HG02642 (cell line): ENCODE results near the gene LRRC3.
"Not testable (repeated sequence)": the region's sequence is repeated elsewhere in the genome, so short reads cannot be mapped to it uniquely, and the experiment has no call there.

Experiments
- ATAC-seq: cut with Tn5 transposase; IDR thresholded peaks from one replicate; pipeline ENCODE4 v1.9.1; 2021; ENCODE audit warnings: mild to moderate bottlenecking; ENCODE audit not compliant: unreplicated experiment, poor library complexity

Gene LRRC3

DNA sequence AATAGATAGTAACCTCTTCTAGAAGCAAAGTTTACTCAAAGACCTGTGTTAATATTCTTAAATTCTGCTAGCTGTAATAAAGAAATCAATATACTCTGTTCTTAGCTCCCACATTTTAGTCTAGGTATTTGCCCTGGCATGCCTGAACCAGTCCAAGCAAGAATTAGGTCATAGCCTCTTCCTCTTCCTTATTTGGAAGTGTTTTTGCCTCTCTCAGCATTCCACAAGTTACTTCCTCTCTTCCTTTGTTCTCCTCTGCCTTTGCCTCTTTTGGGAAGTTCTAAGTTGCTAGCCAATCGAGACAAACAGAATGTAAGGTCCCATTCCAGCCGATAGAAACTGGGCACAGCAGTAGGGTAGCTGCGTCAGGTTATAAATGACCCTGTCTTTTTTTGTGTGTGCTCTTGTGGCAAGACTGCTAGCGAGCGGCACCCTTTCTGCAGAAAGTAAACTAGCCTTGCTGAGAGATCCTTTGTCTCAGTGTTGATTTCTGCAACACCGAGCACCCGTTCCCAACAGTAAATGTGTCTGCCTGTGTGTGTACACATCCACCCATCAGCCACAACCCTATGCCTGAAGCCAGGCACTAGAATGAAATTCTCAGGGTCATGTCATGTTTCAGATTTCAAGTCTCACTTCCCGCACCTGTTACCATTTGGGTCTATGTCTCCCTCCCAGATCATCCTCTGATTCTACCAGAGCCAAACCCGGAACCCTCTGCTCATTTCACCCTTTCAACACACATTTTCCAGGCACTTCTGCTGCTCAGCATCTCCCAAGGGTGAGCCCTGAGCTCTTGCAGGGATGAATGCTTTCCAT is 37.5 kb downstream of the LRRC3 start:
- ATAC-seq: no peak

DNA sequence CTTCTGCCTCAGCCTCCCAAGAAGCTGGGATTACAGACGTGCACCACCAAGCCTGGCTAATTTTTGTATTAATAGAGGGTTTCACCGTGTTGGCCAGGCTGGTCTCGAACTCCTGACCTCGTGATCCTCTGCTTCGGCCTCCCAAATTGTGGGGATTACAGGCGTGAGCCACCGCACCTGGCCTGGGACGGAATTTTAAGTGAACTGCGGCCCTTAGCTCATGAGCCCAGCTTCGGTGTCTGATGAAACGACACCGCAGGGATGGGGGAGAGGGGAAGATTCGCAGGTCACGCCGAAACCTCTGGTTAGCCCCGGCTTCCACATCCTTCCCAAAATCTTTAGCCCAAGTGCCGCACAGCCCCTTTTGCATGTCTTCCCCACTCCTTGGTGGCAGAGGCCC is 39.1 kb downstream of the LRRC3 start:
- no peak for ATAC-seq

DNA sequence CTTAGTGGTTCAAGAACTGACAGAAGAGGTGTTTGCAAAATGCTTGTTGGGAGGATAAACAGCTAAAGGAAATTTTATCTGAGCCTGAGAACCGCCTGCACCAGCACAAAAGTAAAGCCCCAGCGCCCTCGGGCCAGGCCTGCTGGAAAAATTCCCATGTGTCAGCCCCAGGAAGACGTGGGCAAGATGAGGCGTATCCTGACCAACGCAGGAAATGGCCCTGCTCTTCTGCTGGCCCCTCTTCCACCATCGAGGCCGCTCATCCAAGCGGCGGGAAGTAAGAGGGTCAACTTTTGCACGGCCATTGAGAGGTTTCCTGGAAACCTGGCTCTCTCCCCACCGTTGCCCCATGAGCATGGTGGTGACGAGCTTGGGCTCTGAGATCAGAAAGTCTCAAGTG is 39.6 kb downstream of the LRRC3 start:
- ATAC-seq: no peak

DNA sequence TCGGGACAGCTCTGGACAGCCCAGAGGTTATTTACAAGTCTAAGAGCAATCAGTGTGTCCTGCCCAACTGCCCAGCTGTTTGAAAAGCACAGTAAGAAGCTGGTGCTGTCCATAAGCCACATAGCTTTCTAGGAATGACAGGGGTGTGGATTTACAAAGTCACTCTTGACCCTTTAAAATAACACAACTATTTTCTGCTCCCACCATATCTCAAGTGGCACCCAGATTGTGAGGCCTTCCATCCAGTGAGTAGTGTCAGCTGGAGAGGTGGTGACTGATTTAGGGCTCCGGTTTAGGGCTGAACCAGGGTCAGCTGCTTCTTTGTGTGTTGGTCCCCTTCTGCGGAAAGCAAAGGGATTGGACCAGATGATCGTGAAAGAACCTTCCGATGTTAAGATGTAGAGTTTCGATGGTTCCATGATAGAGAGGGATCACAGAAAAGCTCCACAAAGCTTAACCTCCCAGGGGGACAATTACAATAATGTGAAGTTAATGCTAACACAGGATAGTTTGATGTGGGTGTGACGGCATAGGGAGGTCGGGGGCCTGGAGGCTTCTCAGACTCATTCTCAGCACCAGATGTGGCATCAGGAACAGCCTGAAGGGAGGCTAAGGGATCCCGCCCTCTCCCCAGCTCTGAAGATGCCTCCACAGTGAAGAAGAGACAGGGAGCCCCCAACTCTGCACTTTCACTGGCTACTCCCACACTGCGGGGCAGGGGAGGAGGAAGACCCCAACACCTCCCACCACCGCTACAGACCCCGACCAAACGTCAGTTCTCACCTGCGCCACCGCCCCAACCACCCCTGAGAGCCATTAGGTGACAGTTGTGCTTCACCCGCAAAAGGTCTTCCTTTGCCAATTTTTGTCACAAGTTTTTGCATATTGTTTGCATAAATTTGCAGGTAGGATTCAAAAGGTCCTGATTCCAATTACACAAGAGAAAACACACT is 40.6 kb downstream of the LRRC3 start:
- no peak for ATAC-seq

DNA sequence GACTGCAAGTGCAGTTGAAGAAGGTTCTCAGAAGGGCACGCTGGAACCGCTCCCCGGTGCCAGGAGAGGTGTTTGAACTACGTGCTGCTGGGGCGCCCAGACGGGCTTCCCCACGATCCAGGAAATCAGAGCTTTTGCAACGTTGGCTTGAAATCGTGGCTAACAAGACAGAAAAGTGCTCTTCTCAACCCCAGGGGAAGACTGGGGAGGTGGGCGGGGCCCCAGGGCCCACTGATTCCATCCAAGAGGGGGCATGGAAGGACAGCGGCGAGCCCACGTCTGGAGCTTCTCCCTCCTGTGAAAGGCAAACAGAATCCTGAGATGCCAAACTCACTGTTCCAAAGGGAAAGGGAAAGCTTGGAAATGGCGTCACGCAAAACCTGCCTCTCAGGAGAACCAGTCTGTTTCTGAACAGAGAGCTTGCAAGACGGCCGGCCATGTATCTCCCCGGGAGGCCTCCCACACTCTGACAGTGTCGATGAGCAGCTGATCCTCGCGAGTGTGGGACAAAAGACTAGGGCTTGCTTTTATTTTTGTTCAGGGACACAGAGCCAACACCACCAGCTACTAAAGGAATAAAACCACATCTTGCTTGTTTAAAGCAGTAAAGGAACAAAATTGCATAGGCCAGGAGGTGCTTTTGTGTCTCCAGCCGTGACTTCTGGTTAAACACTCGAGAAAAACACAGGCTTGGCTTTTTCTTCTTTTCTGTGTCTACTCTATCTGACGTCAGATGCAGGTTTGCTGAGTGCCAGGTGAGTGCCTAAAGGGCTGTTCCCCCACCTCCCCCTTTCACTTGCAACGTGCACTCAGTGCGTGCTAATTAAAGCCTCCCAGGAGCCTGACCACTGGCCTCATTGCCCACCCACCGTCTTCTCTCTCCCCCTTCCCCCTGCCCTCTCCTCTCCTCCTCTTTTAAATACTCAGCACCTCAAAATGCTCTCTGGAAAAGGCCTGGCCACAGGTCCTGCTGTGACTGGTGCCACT is 41.5 kb downstream of the LRRC3 start:
- no peak for ATAC-seq

DNA sequence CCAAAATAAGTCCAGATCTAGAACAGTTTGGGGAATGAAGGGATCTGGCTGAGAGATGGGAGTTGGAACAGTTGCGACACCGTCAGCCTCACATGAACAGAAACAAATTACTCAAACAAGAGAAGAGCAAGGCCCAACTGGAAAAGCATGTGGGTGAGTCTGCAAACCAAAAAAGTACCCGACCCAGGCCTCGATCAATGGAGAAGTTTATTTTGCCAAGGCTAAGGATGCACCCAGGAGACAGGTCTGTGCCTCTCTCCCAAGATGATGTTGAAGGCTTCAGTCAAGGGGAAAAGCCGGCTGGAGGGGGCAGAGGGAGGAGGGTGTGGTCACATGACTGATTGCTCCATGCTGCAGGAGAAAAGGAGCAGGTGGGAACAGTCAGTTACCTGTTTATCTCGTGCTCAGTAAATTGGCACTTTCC is 42.4 kb downstream of the LRRC3 start:
- no peak for ATAC-seq

DNA sequence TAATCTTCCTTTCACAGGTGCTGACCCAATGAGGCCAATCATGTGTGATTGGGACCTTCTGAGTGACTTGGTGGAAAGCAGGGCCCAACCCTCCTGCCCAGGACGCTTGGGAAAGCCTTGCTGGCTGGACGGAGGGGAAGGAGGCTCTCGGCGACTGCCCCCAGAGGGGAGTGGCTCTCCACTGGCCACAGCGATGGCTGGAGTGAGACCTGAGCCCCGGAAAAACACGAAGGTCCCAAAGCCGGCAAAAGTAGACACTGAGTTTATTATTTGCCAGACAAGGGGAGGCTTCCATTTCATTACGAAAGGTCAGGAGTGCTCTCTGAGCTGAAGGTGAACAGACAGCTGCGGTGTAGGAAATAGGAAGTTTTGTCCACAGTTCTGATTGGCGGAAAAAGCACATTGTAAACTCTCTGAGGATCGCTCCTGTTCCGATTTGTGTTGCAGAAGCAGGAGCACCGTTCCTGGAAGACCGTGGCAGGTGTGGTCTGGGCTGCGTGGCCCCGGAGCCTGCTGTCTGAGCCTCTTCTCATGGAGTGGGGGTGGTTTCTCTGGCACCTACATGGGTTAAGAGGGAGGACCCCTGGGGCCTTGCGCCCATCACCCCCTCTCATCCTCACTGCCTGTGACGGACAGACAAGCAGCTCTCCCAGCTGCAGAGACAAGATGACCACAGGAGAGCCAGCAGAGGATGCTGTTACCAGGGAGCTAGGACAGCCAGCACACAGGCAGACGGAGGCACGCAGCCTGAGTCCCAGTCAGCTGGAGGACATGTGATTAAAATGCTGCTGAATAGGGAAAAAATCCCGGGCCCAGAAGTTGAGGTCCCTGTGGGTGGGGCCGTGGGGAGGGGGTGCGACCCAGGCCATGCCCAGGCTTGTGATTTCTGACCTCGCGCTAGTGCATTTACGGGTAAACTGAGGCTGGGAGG is 43.2 kb downstream of the LRRC3 start:
- ATAC-seq: no peak

DNA sequence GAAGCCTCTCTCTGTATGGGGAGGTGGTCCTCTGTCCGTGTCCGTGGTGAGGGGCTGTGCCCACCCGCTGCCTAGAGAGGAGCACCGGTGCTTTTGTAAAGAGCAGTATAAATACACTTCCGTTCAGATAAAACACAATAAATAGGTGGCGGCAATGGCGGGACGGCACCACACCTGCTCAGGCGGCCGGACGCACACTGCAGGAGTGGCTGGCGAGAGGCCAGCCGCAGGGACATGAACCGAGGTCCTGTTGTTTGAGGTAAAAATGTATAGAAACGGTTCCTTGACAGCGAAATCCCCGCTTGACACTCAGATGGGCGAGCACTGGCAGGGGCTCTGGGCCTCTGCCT is 43.9 kb downstream of the LRRC3 start:
- ATAC-seq: no peak

DNA sequence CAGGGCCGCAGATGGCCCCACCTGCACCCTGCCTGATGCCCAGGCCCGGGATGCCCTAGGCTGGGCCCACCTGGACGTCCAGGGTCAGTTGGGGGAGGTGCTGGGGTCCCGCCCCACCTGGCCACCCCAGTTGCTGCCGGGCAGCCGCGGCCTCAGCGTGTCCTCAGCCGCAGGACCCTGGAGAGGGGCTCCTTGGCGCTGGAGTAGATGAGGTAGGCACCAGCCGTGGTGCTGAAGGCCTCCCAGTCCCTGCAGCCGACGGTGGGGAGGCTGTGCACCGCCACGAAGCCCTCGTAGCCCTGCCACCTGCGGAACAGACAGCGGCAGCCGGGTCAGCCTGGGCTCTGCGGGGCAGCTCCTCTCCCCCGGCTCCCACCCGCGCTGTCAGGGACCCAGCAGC is 44.3 kb downstream of the LRRC3 start:
- no peak for ATAC-seq

DNA sequence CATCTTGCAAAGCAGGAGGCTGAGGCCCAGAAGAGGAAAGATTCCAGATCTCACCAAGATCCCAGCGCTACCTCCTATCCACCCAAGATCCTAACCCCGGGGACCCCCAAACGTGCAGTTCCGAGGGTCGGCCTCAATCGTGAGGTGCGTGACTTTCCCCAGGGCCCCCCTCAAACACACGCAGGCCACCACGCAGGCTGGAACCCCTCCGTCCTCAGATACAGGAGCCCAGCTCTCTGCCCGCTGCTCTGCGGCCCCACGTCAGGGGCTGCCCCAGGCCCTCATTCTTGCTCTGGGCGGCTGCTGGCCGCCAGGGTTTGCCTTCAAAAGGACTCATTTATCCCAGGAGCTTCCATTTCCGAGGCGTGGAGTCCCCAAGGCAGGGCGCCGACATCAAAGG is 44.8 kb downstream of the LRRC3 start:
- ATAC-seq: no peak

DNA sequence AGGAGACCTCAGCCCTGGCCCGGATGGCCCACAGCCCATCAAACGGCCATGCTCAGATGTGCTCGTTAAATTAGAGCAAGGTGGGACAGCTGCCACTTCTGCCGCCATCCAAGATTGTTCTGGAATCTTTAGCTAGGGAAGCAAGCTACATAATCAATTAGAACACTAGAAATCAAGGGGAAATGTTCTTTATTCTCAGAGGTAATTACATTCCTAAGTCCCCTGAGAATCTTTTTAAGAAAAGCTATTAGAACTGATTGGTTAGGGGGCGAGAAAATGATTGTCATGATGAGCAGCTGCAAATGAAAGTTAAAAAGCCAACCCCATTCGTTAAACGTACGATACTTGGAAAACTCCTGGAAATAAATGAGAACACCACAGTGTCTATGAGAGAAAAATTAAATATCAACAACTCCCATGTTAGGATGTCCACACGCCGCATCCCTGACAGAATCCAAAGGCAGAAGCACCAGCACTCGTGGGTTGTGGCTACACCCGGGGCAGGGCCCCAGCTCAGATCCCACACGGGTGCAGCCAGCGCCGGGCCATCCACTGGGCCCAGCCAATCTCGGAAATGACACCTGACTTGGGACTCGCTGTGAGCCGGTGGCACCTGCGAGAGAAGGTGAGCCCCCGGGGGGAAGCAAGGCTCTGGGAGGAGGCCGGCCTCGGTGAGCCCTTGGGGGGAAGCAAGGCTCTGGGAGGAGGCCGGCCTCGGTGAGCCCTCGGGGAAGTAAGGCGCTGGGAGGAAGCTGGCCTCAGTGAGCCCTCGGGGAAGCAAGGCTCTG is 47.1 kb downstream of the LRRC3 start:
- no peak for ATAC-seq

DNA sequence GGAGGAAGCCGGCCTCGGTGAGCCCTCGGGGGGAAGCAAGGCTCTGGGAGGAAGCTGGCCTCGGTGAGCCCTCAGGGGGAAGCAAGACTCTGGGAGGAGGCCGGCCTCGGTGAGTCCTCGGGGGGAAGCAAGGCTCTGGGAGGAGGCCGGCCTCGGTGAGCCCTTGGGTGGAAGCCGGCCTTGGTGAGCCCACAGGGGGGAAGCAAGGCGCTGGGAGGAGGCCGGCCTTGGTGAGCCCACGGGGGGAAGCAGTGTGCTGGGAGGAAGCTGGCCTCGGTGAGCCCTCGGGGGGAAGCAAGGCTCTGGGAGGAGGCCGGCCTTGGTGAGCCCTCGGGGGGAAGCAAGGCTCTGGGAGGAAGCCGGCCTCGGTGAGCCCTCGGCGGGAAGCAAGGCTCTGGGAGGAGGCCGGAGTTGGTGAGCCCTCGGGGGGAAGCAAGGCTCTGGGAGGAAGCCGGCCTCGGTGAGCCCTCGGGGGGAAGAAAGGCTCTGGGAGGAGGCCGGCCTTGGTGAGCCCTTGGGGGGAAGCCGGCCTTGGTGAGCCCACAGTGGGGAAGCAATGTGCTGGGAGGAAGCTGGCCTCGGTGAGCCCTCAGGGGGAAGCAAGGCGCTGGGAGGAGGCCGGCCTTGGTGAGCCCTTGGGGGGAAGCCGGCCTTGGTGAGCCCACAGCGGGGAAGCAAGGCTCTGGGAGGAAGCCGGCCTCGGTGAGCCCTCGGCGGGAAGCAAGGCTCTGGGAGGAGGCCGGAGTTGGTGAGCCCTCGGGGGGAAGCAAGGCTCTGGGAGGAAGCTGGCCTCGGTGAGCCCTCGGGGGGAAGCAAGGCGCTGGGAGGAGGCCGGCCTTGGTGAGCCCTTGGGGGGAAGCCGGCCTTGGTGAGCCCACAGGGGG is 47.9 kb downstream of the LRRC3 start:
- not testable (repeated sequence) for ATAC-seq

DNA sequence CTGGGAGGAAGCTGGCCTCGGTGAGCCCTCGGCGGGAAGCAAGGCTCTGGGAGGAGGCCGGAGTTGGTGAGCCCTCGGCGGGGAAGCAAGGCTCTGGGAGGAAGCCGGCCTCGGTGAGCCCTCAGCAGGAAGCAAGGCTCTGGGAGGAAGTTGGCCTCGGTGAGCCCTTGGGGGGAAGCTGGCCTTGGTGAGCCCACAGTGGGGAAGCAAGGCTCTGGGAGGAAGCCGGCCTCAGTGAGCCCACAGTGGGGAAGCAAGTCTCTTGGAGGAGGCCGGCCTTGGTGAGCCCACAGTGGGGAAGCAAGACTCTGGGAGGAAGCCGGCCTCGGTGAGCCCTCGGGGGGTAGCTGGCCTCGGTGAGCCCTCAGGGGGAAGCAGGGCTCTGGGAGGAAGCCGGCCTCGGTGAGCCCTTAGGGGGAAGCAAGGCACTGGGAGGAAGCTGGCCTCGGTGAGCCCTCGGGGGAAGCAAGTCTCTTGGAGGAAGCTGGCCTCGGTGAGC is 48.6 kb downstream of the LRRC3 start:
- no peak for ATAC-seq

DNA sequence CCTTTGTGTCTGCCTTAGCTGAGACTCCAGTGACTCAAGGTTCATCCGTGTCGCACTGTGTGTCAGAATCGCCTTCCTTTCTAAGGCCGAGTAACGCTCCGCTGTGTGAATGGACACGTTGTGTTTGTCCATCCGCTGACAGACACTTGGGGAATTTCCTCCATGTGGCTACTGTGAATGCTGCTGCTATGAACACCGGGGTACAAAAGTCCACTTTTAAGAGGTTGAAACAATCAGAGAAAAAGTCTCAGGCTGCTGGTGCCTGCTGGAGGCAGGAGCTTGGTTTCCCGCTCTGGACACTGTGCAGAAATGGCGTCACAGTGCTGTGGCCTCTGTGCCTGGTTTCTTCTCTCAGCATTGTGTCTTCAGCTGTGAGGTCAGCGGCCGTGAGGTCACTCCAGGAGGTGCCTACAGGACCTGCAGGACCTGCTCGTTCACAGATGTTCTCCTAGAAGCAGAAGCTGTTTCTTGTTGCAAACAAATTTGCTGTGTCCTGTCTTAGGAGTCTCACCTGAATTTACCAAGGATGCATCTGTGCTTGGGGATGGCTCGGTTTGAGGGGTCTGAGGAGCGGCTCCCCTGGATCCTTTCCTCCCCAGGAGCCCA is 50.5 kb downstream of the LRRC3 start:
- ATAC-seq: no peak

DNA sequence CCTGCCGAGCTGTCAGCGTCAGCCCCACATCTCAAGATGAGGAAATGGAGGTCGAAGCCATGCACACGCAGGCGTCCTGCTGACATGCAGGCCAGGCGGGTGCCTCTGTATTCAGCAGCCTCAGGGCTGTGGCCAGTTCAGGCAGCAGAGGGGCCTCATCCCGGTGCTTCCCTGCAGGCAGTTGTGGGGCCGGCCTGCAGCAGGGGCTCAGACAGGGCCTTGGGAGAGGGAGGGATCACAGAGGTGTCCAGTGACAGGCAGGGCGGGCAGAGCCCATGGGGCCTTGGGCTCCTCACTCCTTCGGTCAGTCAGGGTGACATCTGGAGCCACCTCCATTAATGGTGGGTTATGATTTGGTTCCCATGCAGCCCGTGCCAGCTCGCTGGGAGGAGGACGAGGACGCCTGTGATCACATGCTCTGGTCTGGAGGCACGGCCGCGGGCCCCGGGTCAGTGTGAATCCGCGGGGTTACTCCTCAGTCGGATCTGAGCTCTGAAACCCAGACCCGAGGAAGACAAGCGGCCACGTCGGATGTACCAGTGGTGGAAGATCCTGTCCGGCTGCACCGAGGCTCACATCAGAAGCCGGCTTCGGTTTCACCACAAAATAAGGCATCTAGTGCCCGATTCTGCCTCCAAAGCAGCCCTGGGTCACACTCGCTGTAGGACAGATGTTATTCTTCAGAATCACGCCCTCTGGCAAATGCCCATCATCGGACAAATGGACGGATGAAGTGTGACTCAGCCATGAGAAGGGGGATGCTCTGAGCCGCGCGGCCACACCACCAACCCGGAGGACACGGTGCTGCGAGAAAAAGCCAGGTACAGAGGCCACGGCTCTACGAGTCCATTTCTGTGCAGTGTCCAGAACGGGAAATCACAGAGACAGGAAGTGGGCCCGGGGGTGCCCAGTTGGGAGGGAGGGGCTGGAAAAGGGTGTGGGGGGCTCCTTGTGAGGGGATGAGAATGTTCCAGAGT is 51.3 kb downstream of the LRRC3 start:
- no peak for ATAC-seq
